SW 1271 (cell line): ENCODE results near the gene GPR55.

Experiments
- DNase-seq, 2 experiments: peaks; one replicate each; lab custom pipeline; 2025; lab: John Stamatoyannopoulos, UW

The GPR55 gene

GRCh38 chr2:230866756-230867523 is 58.1 kb downstream of the GPR55 start:
- no peak for DNase-seq

DNA sequence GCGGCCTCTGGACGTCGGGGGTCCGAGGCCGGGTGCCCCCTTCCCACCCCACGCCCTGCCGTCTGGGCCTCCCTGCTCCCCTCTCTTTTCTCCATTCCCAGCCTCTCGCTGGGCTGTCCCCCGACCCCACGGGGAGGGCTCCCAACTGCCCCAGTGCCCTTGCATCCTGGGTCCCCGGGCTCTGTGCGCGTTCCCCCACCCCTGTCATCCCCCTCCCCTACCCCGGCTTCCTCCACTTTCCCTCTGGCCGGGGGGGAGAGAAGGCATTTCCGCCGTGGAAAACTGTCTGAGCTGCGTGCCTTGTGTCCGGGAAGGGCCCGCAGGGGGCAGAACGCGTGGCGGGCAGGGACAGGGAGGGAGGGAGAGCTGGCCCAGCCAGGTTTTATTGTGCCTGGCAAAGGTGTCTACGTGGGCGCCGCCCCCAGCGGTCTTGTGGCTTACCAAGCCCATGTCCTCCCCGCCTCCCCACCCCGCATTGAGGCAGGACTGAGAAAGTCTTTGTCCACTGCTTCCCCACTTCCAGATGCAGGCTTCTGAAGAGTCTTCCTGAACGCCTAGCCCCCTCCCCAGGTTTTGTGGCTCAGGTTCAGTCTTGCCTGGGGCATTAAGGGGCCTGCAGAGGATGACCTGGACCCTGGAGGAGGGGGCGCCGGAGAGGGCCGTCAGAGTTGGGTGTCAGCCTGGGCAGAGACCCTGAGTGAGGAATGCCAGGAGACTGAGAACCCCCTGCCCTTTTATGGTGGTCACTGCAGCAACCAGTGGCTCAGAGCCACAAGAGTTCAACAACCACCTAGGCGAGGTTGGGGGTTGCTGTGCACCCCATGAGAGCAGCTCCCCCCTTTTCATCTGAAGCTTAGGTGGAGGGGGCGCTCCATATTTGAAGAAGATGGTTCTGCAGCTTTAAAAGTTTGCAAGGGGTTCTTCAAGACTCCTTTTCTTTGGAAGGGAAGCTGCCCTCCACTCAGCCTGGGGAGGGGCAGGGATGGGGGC is 59.0 kb downstream of the GPR55 start:
- no peak for DNase-seq

- no peak for DNase-seq
Measured at GRCh38 chr2:230865307-230865765, 59.7 kb downstream of the GPR55 start.

- peak in 1 of 2 experiments; percentile 54 for DNase-seq
Measured at GRCh38 chr2:230864605-230865306, 60.3 kb downstream of the GPR55 start, which contains the start of gene ITM2C. TSS of gene ITM2C (plus strand) at chr2:230864942. CDS start at chr2:230865026, 84 bp downstream.

- no peak for DNase-seq
Measured at GRCh38 chr2:230864122-230864604, 60.9 kb downstream of the GPR55 start.

- no peak for DNase-seq
Measured at GRCh38 chr2:230863442-230864121, 61.5 kb downstream of the GPR55 start.

DNA sequence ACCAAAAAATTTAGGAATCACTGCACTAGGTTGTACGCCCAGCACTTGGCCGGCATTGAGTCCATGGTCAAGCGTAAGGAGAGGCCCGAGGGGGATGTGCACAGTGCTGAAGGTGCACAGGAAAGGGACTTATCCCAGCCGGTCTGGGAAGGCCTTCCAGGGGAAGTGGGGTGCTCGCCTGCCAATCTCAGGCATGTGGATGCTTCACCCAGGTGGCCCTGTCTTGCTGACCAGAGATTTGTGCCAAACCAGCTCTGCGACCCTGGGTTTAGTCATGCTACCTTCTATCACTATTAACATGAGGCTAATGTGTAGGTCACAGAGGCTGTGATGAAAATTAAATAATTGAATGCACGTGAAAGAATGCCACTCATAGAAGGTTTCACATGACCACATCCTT is 62.0 kb downstream of the GPR55 start:
- no peak for DNase-seq

GRCh38 chr2:230862292-230862691 is 62.8 kb downstream of the GPR55 start:
- no peak for DNase-seq

GRCh38 chr2:230861552-230862255 is 63.3 kb downstream of the GPR55 start:
- DNase-seq: no peak
